GM19328 (cell line): ENCODE data around the gene MARCHF10.

Experiments
- ATAC-seq: cut with Tn5 transposase; IDR thresholded peaks from one replicate; pipeline ENCODE4 v1.9.1; 2021; ENCODE audit warnings: mild to moderate bottlenecking, moderate library complexity; ENCODE audit not compliant: unreplicated experiment

The MARCHF10 gene

GRCh38 chr17:62822080-62822904 lies 14.2 kb upstream of the MARCHF10 start:
- no peak for ATAC-seq

GRCh38 chr17:62821189-62822079 lies 13.3 kb upstream of the MARCHF10 start:
- no peak for ATAC-seq

GRCh38 chr17:62819511-62820221 lies 11.6 kb upstream of the MARCHF10 start:
- ATAC-seq, result no peak

GRCh38 chr17:62818526-62818925 lies 10.4 kb upstream of the MARCHF10 start:
- no peak for ATAC-seq

GRCh38 chr17:62816282-62816839 lies 8.2 kb upstream of the MARCHF10 start:
- ATAC-seq, result no peak

- ATAC-seq, result no peak
Measured at GRCh38 chr17:62809656-62810055, 1.5 kb upstream of the MARCHF10 start.

GRCh38 chr17:62808576-62808970 lies 459 bp upstream of the MARCHF10 start:
- ATAC-seq, result no peak

- ATAC-seq, result no peak
Measured at GRCh38 chr17:62805234-62805633, 2.9 kb downstream of the MARCHF10 start.

GRCh38 chr17:62804822-62805221 lies 3.3 kb downstream of the MARCHF10 start:
- ATAC-seq, result no peak

- no peak for ATAC-seq
Measured at GRCh38 chr17:62804025-62804424, 4.1 kb downstream of the MARCHF10 start.

- ATAC-seq, result no peak
Measured at GRCh38 chr17:62802561-62803205, 5.4 kb downstream of the MARCHF10 start.

GRCh38 chr17:62801553-62802114 lies 6.5 kb downstream of the MARCHF10 start:
- ATAC-seq, result no peak

GRCh38 chr17:62800585-62800984 lies 7.5 kb downstream of the MARCHF10 start:
- no peak for ATAC-seq

GRCh38 chr17:62797959-62798358 lies 10.2 kb downstream of the MARCHF10 start:
- no peak for ATAC-seq

GRCh38 chr17:62796291-62796690 lies 11.8 kb downstream of the MARCHF10 start:
- no peak for ATAC-seq

- ATAC-seq, result no peak
Measured at GRCh38 chr17:62794666-62794971, 13.5 kb downstream of the MARCHF10 start.

- no peak for ATAC-seq
Measured at GRCh38 chr17:62793919-62794665, 14.0 kb downstream of the MARCHF10 start.

GRCh38 chr17:62792447-62792800 lies 15.7 kb downstream of the MARCHF10 start:
- no peak for ATAC-seq

GRCh38 chr17:62791767-62792446 lies 16.2 kb downstream of the MARCHF10 start:
- ATAC-seq, result no peak
